Mucosa of gallbladder (tissue), 1 donor: ENCODE measurements around the gene ZNF708. TPM values are rescaled to one million over a fixed set of nuclear protein-coding genes. Genes with fewer than 3 reads are reported as not detected.
"Not testable (repeated sequence)": the region's sequence is repeated elsewhere in the genome, so short reads cannot be mapped to it uniquely, and the experiment has no call there.

Experiments used
- DNase-seq: peaks from one replicate; pipeline ENCODE4 v3.0.0-alpha.2; 2020; ENCODE audit warnings: low spot score
- total RNA-seq: library from RNA; stranded (reverse); gene quantifications from one replicate; pipeline ENCODE4 v1.2.1, GENCODE V29; 2021
- donor health status: DM: no; HTN: no; CAD: no.

Gene ZNF708
- total RNA-seq, 1 donor from 2014 or later = 13.0 TPM

GRCh38 chr19:21260164-21260847, 68.9 kb downstream of the ZNF708 start:
- no peak for DNase-seq

GRCh38 chr19:21259421-21260124, 69.6 kb downstream of the ZNF708 start:
- not testable (repeated sequence) for DNase-seq

GRCh38 chr19:21256722-21257121, 72.5 kb downstream of the ZNF708 start:
- no peak for DNase-seq

Other genes starting within 250 kb of the ZNF708 start
- 6.6 TPM for gene ZNF714, start 247.2 kb downstream of the ZNF708 start, total RNA-seq
- gene ZNF431, start 187.4 kb downstream of the ZNF708 start, total RNA-seq = 10.9 TPM
- 7.5 TPM for gene ZNF738, start 29.6 kb upstream of the ZNF708 start, total RNA-seq
- gene ZNF493, start 67.7 kb upstream of the ZNF708 start, total RNA-seq = 31.6 TPM
- 21.7 TPM for gene ZNF429, start 176.2 kb upstream of the ZNF708 start, total RNA-seq